Central memory CD8-positive, alpha-beta T cell (primary cell): Measurements from ENCODE around the gene MFNG.
A peak's percentile ranks its signal among the peaks of the same experiment; 100 is the strongest.

Source experiments
- ATAC-seq: fragments of 150-1000 bp; cut with Tn5 transposase; replicated peaks from 2 replicates; pipeline ENCODE4 v1.10.0; 2022; ENCODE audit warnings: mild to moderate bottlenecking, moderate FRiP score, moderate number of reproducible peaks; ENCODE audit not compliant: poor library complexity, severe bottlenecking; ENCODE audit errors: extremely low read depth
- DNase-seq, 2 donors: peaks; one replicate each; pipeline ENCODE4 v3.0.0; 2021; ENCODE audit warnings: low spot score in 2 of 2
- H3K27ac Mint-ChIP-seq: one replicate; pipeline ENCODE4 v1.8.0; 2022; ENCODE audit warnings: low read depth, mild to moderate bottlenecking, moderate library complexity, mixed read lengths
- H3K27me3 Mint-ChIP-seq: one replicate; pipeline ENCODE4 v1.8.0; 2022; ENCODE audit warnings: mixed read lengths
- H3K36me3 Mint-ChIP-seq: one replicate; pipeline ENCODE4 v1.8.0; 2022; ENCODE audit warnings: mild to moderate bottlenecking, moderate library complexity, mixed read lengths; ENCODE audit not compliant: insufficient read depth
- H3K4me1 Mint-ChIP-seq: one replicate; pipeline ENCODE4 v1.8.0; 2022; ENCODE audit warnings: mixed read lengths
- H3K4me3 Mint-ChIP-seq: one replicate; pipeline ENCODE4 v1.8.0; 2022; ENCODE audit warnings: mild to moderate bottlenecking, moderate library complexity, mixed read lengths
- H3K9me3 Mint-ChIP-seq: one replicate; pipeline ENCODE4 v1.8.0; 2022; ENCODE audit warnings: mixed read lengths

The MFNG gene

DNA sequence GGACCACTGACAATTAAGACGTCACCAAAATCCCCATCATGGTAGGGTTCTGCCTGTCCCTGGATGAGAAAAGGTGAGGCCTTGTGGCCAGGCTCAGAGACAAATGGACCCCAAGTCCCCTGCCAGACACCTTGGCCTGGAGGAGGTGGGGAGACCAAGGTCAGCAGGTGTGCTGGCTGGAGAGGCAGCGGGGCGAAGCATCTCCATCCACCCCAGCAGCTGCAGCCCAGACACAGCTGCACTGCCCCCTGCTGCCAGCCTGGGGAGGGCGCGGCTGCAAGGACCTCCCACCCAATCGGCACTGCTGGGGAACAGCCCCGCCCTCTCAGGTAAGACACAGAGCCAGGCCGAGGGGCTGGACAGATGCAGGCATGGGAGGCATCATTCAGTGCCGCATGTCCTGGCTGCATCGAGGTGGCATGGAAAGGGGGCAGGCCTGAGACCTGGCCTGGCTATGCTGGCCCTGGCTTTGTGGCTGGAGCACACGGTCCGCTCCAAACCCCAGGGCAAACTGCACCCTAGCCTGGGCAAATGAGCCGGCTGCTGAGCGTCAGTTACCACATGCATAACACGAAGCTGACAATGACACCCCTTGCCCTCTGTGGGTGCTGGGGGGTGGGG lies 12.2 kb upstream of the MFNG start:
- peak; percentile 81 for ATAC-seq
- Mint-ChIP-seq H3K4me1 (peaks cover 17% of the 10 kb centered on the region), H3K4me3 (no peak overlapping the region), H3K36me3 (no peaks in the 10 kb centered on the region), H3K27ac (peak overlapping the region; percentile 30), H3K27me3 (peaks cover 52% of the 10 kb centered on the region), H3K9me3 (no peaks in the 10 kb centered on the region)
- DNase-seq: peak; percentile 47 to 50

DNA sequence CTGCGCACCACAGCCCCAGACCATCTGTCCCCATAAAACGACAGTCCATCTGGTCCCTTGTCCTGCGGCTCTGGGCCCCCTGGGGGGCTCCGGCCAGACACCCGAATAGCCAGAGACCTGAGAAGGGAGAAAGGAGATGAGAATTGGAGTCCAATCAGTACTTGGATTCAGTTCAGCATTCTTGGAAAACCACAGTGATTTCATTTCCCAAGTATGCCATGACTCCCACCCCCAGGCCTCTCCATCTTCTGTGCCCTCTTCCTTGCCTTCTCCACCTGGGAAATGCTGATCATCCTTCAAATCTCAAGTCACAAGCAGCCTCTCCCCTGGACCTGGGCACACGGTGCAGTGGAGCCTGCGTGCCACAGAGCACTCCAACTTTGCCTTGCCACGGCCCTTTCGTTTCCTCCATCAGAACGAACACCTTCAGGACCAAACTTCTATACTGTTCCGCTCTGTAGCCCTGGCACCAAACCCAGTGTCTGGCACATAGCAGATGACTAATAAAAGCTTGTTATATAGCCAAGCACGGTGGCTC lies 10.9 kb upstream of the MFNG start:
- peak overlapping the region; percentile 19 for H3K27ac Mint-ChIP-seq
- H3K36me3 Mint-ChIP-seq: no peaks in the 10 kb centered on the region
- peaks cover 20% of the 10 kb centered on the region for H3K4me1 Mint-ChIP-seq
- H3K27me3 Mint-ChIP-seq: peaks cover 51% of the 10 kb centered on the region
- no peak for ATAC-seq
- H3K9me3 Mint-ChIP-seq: no peaks in the 10 kb centered on the region
- no peak for DNase-seq
- no peak overlapping the region for H3K4me3 Mint-ChIP-seq

DNA sequence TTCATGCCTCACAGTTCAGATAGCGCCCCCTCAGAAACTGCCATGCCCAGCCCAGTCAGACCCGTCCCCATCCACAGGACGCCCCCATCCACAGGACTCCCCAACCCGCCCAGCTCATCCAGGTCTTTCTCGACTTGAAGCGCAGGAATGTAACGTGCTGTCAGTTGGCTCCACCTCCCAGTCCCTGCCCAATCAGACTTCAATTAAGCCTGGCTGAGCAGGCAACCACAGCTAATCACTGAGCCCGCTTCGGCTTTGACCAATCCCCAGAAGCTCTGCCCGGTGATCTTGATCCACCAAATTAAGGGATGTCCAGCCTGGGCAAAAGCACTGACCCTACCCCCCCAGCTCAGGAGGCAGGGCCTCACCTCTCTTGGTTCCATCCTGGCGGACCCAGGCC lies 10.5 kb upstream of the MFNG start:
- Mint-ChIP-seq H3K27me3 (peaks cover 46% of the 10 kb centered on the region), H3K4me3 (no peak overlapping the region), H3K4me1 (peaks cover 17% of the 10 kb centered on the region), H3K36me3 (no peaks in the 10 kb centered on the region), H3K9me3 (no peaks in the 10 kb centered on the region), H3K27ac (no peak overlapping the region)
- ATAC-seq (no peak), DNase-seq (no peak)

DNA sequence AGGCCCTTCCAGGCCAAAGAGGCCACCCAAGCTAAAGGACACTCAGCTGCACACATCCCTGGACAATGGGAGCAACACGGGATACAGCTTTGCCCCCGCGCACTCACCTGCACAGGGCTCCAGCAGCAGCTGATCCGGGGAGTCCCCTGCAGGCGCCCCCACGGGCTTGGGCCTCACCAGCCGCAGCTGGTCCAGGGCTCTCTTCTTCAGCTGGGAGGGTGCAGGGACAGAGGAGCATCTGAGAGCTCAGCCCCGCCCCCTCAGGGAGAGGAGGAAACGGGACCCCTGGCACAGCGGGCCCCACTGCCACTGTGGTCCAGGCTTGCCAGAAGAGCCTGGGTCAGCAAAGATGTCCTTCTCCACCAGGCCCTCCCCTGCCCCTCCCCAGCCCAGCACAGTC lies 7.8 kb upstream of the MFNG start:
- Mint-ChIP-seq H3K27ac (no peak overlapping the region), H3K27me3 (peaks cover 31% of the 10 kb centered on the region), H3K9me3 (no peaks in the 10 kb centered on the region), H3K4me1 (peaks cover 38% of the 10 kb centered on the region), H3K4me3 (no peak overlapping the region), H3K36me3 (no peaks in the 10 kb centered on the region)
- DNase-seq (no peak), ATAC-seq (no peak)

DNA sequence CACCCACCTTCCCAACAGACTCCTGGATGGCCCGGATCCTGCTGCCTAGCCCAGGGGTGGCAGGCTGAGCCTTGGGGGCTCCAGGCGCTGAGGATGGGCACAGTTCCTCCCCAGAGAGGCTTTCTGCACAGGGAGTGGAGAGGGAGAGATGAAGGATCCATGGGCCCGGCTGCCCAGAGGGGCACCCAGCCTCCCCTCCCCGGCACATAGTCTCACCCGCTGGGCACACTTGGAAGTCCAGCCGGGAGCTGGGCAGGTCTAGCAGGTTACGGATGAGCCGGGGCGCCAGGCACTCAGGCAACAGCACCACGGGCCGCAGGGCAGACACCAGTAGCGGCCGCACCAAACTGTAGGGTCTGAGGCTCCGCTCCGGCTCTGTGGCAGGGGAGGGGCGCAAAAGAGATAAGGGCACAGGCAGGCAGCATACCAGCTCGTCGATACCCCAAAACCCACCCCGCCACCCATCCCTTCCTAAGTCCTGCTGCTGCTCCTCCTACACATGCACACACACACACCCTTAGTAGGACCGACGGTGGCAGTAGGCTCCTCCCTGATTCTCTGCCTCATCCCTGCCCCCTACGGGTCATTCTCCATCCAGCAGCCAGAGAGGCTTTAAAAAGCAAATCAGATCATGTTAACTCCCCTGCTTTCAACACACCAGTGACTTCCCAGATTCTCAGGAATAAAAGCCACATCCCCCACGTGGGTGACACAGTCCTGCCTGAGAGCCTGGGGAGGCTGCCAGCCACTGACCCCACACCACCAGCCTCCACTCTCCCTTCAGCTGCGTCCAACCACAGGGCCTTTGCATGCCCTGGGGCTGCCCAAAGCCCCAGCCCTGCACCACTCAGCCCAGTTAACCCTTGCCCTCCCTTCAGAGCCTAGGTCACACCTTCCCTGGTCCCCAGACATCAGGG lies 6.5 kb upstream of the MFNG start:
- H3K36me3 Mint-ChIP-seq: no peaks in the 10 kb centered on the region
- H3K27ac Mint-ChIP-seq: peak overlapping the region; percentile 23
- no peaks in the 10 kb centered on the region for H3K9me3 Mint-ChIP-seq
- peaks cover 44% of the 10 kb centered on the region for H3K4me1 Mint-ChIP-seq
- no peak overlapping the region for H3K4me3 Mint-ChIP-seq
- DNase-seq (no peak), ATAC-seq (no peak)
- peaks cover 21% of the 10 kb centered on the region for H3K27me3 Mint-ChIP-seq

DNA sequence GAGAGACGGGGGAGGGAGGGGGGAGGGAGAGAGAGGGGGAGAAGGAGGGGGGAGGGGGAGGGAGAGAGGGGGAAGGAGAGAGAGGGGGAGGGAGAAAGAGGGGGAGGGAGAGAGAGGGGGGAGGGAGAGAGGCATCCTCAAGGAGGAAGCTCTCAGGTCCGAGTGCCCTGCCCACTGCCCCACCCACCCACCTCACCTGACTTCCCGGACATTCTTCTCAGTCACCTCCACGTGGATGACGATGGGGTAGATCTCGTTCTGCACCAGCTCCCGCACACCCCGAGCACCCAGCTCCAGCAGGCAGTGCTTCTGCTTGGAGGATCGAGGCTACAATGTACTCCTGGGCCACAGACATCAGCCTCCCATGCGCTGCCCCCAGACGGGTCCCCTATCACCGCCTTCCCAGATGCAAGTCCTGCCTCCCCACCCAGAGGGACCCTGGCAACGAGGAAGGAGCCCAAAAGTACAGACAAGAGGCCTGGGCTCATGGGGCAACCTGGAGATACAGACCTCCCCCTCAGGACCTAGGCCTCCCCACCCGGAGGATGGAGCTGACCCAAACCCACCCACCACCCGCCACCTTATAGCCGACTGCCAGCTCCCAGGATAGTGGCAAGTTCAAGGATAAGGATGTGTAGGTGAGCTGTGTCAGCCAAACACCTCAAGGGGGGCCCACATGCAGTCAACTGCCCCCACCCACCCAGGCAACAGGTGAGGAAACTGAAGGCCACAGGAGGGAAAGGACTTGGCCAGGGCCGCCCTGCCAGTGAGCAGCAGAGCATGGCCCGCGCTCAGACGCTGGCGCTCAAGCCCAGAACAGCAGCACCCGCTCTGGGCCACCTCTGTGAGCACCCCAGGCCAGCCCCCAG lies 5.6 kb upstream of the MFNG start:
- ATAC-seq (no peak), DNase-seq (no peak)
- Mint-ChIP-seq H3K27me3 (peaks cover 12% of the 10 kb centered on the region), H3K4me3 (no peak overlapping the region), H3K9me3 (no peaks in the 10 kb centered on the region), H3K27ac (no peak overlapping the region), H3K36me3 (no peaks in the 10 kb centered on the region), H3K4me1 (peaks cover 53% of the 10 kb centered on the region)

DNA sequence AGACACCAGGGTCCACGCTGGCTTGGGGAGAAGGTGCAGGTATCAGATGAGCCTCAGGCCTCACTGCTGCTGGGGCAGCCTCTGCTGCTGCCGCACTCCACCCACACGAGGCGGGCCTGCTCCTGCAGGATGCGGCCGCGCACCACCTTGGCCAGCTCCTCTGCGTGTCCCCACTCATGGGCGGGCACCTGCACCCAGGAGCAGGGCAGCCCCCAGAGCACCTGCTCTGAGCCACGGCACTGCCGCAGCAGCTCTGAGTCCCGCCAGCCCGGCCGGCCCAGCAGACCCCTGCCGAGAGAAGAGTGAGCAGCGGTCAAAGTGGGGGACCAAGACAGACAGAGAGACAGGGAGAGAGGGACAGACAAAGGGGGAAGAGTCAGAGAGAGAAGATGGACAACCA lies 4.9 kb upstream of the MFNG start:
- peaks cover 58% of the 10 kb centered on the region for H3K4me1 Mint-ChIP-seq

DNA sequence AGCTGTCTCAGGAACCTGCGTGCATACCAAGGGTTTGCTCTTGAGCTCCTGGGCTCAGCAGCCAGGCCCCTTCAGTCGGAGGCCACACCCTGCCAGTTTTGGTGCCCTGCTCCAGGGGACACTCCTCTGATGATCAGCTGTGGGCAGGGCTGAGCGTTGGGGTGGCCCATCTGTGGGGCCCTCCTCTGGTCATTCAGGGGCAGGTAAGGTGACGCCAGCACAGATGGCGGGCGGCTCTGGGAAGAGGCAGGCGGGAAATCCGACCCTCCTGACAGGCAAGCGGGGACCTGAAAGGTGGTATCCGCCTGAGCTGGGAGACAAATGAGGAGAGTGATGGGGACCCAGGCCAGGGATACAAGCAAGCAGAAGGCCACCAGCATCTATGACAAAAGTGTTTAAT lies 3.8 kb upstream of the MFNG start:
- Mint-ChIP-seq H3K4me3 (no peak overlapping the region), H3K27ac (peak overlapping the region; percentile 97), H3K27me3 (no peaks in the 10 kb centered on the region), H3K4me1 (peaks cover 65% of the 10 kb centered on the region), H3K9me3 (no peaks in the 10 kb centered on the region), H3K36me3 (peaks cover 12% of the 10 kb centered on the region)
- DNase-seq (no peak), ATAC-seq (no peak)

More for the DNA sequence above, 4.9 kb upstream of the MFNG start:
- peak overlapping the region; percentile 57 for H3K27ac Mint-ChIP-seq
- ATAC-seq (no peak), DNase-seq (no peak)
- peaks cover 2% of the 10 kb centered on the region for H3K36me3 Mint-ChIP-seq
- no peak overlapping the region for H3K4me3 Mint-ChIP-seq
- no peaks in the 10 kb centered on the region for H3K9me3 Mint-ChIP-seq
- peaks cover 5% of the 10 kb centered on the region for H3K27me3 Mint-ChIP-seq

DNA sequence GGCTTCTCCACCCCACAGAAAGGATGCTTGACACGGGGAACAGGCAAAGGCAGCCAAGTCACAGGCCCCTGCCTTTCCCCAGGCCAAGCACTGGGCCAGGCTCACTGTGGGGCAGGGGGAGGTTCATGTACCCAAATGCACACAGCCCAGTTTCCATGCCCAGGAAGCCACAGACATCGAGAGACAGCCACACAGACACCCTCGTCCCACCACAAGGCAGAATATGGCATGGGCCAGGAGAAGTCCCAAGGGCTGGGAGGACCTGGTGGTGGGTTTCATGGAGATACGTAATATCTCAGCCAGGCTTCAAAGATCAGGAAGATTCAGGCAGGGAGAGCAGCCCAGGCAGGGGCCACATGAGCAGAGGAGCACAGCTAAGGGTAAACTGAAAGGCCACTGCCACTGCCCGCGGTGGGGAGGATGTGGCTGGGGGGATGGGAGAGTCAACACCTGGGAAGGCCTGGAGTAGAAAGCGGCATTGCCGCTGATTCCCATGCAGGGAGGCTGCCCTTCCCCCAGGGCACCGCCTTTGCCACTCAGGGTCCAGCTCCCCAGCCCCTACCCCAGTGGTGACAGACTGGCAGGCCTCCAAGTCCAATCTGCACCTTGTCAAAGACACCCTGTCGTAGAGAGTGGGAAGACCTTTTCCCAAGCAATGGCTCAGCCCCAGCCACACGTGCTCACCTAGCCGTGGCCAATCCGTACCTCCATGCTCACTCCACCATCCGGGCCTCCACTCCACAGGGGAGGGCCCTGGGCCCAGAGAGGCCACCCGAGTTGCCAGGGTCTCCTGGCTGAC lies 2.4 kb upstream of the MFNG start:
- peaks cover 76% of the 10 kb centered on the region for H3K4me1 Mint-ChIP-seq
- no peak for ATAC-seq

DNA sequence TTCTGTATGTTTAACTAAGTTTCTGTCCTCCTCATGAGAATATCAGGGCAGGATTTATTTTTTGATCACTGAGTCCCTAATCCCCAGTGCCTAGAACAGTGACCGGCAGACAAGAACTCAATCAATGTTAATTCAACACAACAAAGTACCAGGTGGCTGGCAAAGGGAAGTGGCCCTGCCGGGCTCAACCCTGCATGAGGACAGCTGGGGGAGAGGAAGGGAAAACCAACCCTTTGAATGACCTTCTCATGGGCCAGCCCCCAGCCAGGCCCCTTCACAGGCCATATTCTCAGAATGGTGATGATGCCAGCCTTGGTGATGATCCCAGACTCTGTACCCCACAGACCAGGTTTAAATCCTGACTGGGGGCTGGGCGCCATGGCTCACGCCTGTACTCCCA lies 1.4 kb upstream of the MFNG start:
- no peaks in the 10 kb centered on the region for H3K27me3 Mint-ChIP-seq
- DNase-seq (no peak), ATAC-seq (no peak)
- peaks cover 76% of the 10 kb centered on the region for H3K4me1 Mint-ChIP-seq
- H3K27ac Mint-ChIP-seq: peak overlapping the region; percentile 97
- no peaks in the 10 kb centered on the region for H3K9me3 Mint-ChIP-seq
- H3K36me3 Mint-ChIP-seq: peaks cover 25% of the 10 kb centered on the region
- peak overlapping the region; percentile 86 for H3K4me3 Mint-ChIP-seq

More for the DNA sequence above, 2.4 kb upstream of the MFNG start:
- no peaks in the 10 kb centered on the region for H3K27me3 Mint-ChIP-seq
- peak overlapping the region; percentile 97 for H3K27ac Mint-ChIP-seq
- no peak for DNase-seq
- H3K4me3 Mint-ChIP-seq: no peak overlapping the region
- H3K9me3 Mint-ChIP-seq: no peaks in the 10 kb centered on the region
- peaks cover 22% of the 10 kb centered on the region for H3K36me3 Mint-ChIP-seq

DNA sequence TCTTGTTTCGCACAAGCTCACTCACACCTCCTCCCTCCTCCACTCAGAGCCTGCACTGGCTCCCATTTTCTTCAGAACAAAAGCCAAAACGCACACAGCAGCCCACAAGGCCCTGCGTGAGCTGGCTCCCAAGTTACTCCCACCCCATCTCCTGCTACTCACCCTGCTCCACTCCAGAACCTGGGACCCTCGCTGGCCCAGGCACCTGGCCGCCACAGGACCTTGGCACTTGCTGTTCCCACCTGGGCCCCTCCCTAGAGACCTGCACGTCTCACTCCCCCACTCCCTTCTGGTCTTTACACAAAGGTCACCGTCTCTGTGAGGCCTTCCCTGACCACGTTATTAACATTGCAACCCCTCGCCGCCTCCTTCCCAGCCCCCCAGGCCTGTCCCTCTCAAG lies 945 bp upstream of the MFNG start:
- no peaks in the 10 kb centered on the region for H3K27me3 Mint-ChIP-seq
- ATAC-seq: no peak
- H3K4me1 Mint-ChIP-seq: peaks cover 80% of the 10 kb centered on the region
- DNase-seq: no peak
- H3K9me3 Mint-ChIP-seq: no peaks in the 10 kb centered on the region
- peak overlapping the region; percentile 86 for H3K4me3 Mint-ChIP-seq
- peaks cover 26% of the 10 kb centered on the region for H3K36me3 Mint-ChIP-seq
- H3K27ac Mint-ChIP-seq: peak overlapping the region; percentile 97
